HG03354 (cell line): ENCODE measurements around the gene ADGRD2.

ENCODE experiments used
- ATAC-seq: cut with Tn5 transposase; IDR thresholded peaks from one replicate; pipeline ENCODE4 v1.9.1; 2021; ENCODE audit warnings: mild to moderate bottlenecking; ENCODE audit not compliant: unreplicated experiment, poor library complexity, severe bottlenecking

ADGRD2 gene

GRCh38 chr9:124522121-124523098 is 72.2 kb downstream of the ADGRD2 start:
- no peak for ATAC-seq

- ATAC-seq: no peak
Observed at GRCh38 chr9:124526174-124526573, 75.9 kb downstream of the ADGRD2 start.

GRCh38 chr9:124527781-124528180 is 77.5 kb downstream of the ADGRD2 start:
- ATAC-seq: no peak
